DND-41 (cell line): Measurements from ENCODE around the gene KIFC3.

ENCODE experiments used
- ATAC-seq: fragments of 200-7000 bp; cut with Tn5 transposase; 3 replicates; pipeline ENCODE4 v1.9.1; 2021; ENCODE audit warnings: low read depth; ENCODE audit not compliant: insufficient read depth
- DNase-seq: peaks from one replicate; pipeline ENCODE4 v3.0.0-alpha.2; 2020
- H2AFZ ChIP-seq: 2 replicates; pipeline ENCODE4 v1.6.0; 2012; ENCODE audit warnings: low read depth, low read length
- H3K27ac ChIP-seq: 2 replicates; pipeline ENCODE4 v1.5.1; 2012; ENCODE audit warnings: low read length, inconsistent platforms
- H3K27me3 ChIP-seq: fragments of 200-600 bp; sonication (generic); 2 replicates; pipeline ENCODE4 v1.6.0; 2012; ENCODE audit warnings: low read length, mild to moderate bottlenecking, inconsistent platforms; ENCODE audit not compliant: insufficient read depth, poor library complexity
- H3K36me3 ChIP-seq: 2 replicates; pipeline ENCODE4 v1.5.1; 2012; ENCODE audit warnings: low read length, inconsistent platforms; ENCODE audit not compliant: insufficient read depth
- H3K4me1 ChIP-seq: 2 replicates; pipeline ENCODE4 v1.5.1; 2012; ENCODE audit warnings: mild to moderate bottlenecking, low read length; ENCODE audit not compliant: insufficient read depth
- H3K4me2 ChIP-seq: 2 replicates; pipeline ENCODE4 v1.6.0; 2012; ENCODE audit warnings: mild to moderate bottlenecking, moderate library complexity, low read length, inconsistent platforms; ENCODE audit not compliant: insufficient read depth
- H3K4me3 ChIP-seq, 2 experiments: fragments of 200-600 bp in 1 of 2; shearing (Covaris generic) in 1 of 2; 2 replicates each; pipeline ENCODE4 v1.5.1; 2012 to 2016; ENCODE audit warnings: inconsistent platforms in 2 of 2, low read length in 2 of 2, mild to moderate bottlenecking in 2 of 2, low read depth in 1 of 2, moderate library complexity in 1 of 2
- H3K79me2 ChIP-seq: 2 replicates; pipeline ENCODE4 v1.6.0; 2012; ENCODE audit warnings: low read length, inconsistent platforms; ENCODE audit not compliant: insufficient read depth
- H3K9ac ChIP-seq: 2 replicates; pipeline ENCODE4 v1.6.0; 2012; ENCODE audit warnings: low read depth, mild to moderate bottlenecking, inconsistent platforms, low read length, moderate library complexity
- H3K9me3 ChIP-seq: 2 replicates; pipeline ENCODE4 v1.5.1; 2012; ENCODE audit warnings: low read length, moderate library complexity, mild to moderate bottlenecking, inconsistent platforms; ENCODE audit not compliant: insufficient read depth, severe bottlenecking
- H4K20me1 ChIP-seq: 2 replicates; pipeline ENCODE4 v1.6.0; 2012; ENCODE audit warnings: low read length; ENCODE audit not compliant: insufficient read depth
- CTCF ChIP-seq: IDR thresholded peaks from 2 replicates; pipeline ENCODE4 v1.5.1; 2012; ENCODE audit warnings: borderline replicate concordance, low read length, moderate library complexity, mild to moderate bottlenecking; ENCODE audit not compliant: poor library complexity, severe bottlenecking; ENCODE audit errors: extremely low read depth
- EZH2 ChIP-seq: IDR thresholded peaks from 3 replicates; pipeline ENCODE4 v1.6.1; 2012; ENCODE audit warnings: borderline replicate concordance, low read depth, mild to moderate bottlenecking, moderate library complexity, low read length, inconsistent platforms; ENCODE audit not compliant: severe bottlenecking

KIFC3 gene

GRCh38 chr16:57828272-57829161 lies 26.2 kb upstream of the KIFC3 start:
- no peaks in the 10 kb centered on the region for H4K20me1 ChIP-seq
- no peak overlapping the region for H3K27ac ChIP-seq
- no peaks in the 10 kb centered on the region for H3K4me1 ChIP-seq
- no peaks in the 10 kb centered on the region for H3K27me3 ChIP-seq
- DNase-seq (no peak), ATAC-seq (peak; percentile 57; the same call in 1 of the 3 replicates)
- no peaks in the 10 kb centered on the region for H3K79me2 ChIP-seq
- no peak overlapping the region for H3K4me2 ChIP-seq
- H3K4me3 ChIP-seq: no peak overlapping the region
- H3K36me3 ChIP-seq: no peaks in the 10 kb centered on the region
- H3K9ac ChIP-seq: no peak overlapping the region
- H3K9me3 ChIP-seq: no peaks in the 10 kb centered on the region
- no peak overlapping the region for H2AFZ ChIP-seq
- no peak for TF ChIP-seq CTCF
- TF ChIP-seq EZH2: no peak

GRCh38 chr16:57826706-57827625 lies 24.7 kb upstream of the KIFC3 start:
- Histone ChIP-seq H3K4me2 (no peak overlapping the region), H3K9ac (no peak overlapping the region), H3K9me3 (no peaks in the 10 kb centered on the region), H4K20me1 (no peaks in the 10 kb centered on the region), H3K27me3 (no peaks in the 10 kb centered on the region), H3K27ac (no peak overlapping the region), H2AFZ (no peak overlapping the region), H3K36me3 (no peaks in the 10 kb centered on the region), H3K4me3 (no peak overlapping the region), H3K4me1 (no peaks in the 10 kb centered on the region), H3K79me2 (no peaks in the 10 kb centered on the region)
- DNase-seq: no peak
- TF ChIP-seq CTCF (no peak), EZH2 (no peak)
- ATAC-seq: no peak

- H3K36me3 ChIP-seq: no peaks in the 10 kb centered on the region
- no peaks in the 10 kb centered on the region for H3K4me1 ChIP-seq
- no peak overlapping the region for H3K4me3 ChIP-seq
- ATAC-seq: no peak
- H2AFZ ChIP-seq: no peak overlapping the region
- H3K9me3 ChIP-seq: no peaks in the 10 kb centered on the region
- DNase-seq: no peak
- H3K9ac ChIP-seq: no peak overlapping the region
- H3K79me2 ChIP-seq: no peaks in the 10 kb centered on the region
- no peak overlapping the region for H3K27ac ChIP-seq
- H3K27me3 ChIP-seq: no peaks in the 10 kb centered on the region
- H3K4me2 ChIP-seq: no peak overlapping the region
- TF ChIP-seq EZH2 (no peak), CTCF (no peak)
- H4K20me1 ChIP-seq: no peaks in the 10 kb centered on the region
Observed at GRCh38 chr16:57826052-57826451, 23.8 kb upstream of the KIFC3 start.
